Activated CD8-positive, alpha-beta memory T cell treated with anti-CD3 and anti-CD28 coated beads, Interleukin-2, amount 50 U/mL, for 4 hours (primary cell): Measurements from ENCODE around the gene RAD50.
"Not testable (repeated sequence)": the region's sequence is repeated elsewhere in the genome, so short reads cannot be mapped to it uniquely, and the experiment has no call there.

Experiments
- DNase-seq: peaks from one replicate; pipeline ENCODE4 v3.0.0-alpha.2; 2020

Gene RAD50

DNA sequence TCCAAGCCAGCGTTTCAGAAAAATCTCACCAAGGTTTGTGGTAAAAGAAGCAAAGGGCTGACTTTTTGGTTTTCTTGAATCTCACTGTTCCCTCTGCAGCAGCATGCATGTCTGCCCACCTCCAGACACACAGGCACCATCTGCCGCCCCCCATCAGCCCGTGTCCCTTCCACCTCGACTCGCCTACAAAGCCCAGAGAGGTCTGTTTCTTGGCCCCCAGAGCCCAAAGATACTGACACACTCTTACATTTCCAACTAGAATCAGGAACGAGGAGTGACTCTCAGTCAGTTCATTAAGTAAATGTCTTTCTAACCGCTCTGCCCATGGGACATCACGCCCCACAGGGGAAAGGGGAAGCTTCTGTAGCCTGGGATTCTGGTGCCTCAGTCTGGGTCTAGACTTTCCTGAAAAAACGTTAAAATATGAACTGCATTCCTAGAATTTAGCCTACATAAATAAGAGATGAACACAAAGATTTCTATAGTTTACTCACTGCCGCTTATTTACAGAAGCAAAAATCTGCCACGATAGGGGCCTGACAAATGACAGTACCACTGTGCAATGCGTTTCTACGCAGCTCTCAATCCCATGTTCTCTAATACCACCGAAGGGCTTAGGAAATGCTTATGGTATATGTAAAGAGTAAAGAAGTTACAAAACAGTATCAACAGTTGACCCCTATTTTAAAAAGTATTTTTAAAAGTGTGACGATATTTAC lies 121.1 kb downstream of the RAD50 start:
- no peak for DNase-seq

DNA sequence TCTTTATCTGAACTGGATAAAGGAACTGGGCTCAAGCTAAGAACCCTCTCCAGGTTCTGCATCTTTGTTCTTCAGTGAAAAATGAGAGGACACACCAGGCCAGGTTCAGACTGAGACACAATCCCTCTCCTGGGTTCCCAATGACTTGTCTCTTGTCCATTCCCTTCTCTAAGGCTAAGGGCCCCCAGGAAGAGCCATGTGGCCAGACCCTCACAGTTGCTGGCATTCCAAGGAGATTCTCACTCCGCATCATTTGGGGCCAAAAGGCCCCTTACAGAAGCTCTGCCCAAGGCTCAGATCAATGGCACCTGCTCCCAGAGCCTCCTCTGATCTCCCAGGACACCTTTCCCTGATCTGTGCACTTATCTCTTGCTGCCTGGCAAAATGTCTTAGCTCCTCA lies 122.0 kb downstream of the RAD50 start:
- no peak for DNase-seq

DNA sequence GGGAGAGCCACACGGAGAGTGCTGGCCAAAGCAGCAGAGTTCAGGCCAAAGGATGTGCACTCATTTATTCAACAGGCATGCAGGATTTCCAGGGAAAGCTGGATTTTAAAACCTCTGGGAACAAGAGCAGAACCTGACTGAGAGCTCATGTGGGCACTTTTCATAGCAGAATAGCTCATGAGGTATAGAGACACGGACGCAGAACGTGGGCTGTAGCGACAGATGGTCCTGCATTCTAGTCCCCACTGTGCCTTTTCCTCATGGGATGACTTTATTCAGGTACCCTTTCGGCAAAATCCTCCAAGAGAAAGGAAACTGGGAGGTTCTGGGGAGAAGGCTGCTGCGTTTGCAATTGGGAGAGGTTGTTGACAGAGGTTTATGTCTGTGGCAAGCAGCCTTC lies 122.4 kb downstream of the RAD50 start:
- no peak for DNase-seq

DNA sequence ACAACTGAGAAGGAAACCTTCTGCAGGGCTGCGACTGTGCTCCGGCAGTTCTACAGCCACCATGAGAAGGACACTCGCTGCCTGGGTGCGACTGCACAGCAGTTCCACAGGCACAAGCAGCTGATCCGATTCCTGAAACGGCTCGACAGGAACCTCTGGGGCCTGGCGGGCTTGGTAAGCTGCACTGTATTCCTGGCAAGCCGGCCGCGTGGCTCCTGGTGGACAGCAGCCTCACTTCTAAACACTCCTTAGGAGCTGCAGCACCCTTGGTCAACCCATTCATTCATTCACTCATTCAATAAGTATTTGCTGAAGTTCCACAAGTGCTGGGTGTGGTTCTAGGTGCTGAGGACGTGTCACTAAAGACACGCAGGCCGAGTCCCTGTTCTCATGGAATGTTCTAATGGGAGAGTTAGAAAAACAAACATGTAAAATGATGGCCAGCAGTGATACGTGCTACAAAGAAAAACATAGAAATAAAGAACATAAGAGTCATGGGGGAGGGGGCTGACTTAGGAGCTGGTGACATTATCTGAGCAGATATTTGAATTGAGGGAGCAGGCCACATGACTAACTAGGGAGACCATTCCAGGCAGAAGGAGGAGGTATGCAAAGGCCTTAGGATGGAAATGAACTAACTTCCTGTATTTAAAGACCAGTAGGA lies 123.1 kb downstream of the RAD50 start:
- DNase-seq: no peak

DNA sequence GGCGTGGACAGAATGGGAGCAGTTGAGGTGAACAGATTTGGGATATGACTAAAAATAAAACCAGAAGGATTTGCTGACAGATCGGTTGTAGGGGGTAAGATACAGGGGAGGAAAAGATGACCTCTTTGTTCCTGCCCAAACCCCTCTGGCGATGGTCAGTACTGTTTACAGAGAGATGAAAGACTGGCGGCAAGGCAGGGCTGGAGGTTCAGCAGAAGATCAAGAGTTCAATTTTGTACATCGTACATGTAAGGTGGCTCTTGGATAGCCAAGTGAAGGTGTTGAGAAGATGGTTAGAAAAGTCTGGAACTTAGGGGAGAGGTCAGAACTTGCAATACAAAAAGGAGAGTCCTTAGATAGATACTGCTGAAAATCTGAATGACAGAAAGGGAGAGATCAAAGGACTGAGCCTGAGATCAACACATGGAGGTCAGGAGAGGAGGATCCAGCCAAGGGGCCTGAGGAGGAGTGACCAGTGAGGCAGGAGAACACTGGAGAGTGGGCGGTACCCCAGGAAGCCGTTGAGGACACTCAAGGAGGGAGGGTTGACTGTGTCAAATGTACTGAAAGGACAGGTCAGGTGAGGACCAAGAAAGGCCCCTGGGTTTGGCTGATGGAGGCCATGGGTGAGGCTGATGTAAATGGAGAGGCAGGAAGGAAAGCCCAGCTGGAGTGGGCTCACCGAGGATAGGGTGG lies 124.2 kb downstream of the RAD50 start:
- DNase-seq: no peak

DNA sequence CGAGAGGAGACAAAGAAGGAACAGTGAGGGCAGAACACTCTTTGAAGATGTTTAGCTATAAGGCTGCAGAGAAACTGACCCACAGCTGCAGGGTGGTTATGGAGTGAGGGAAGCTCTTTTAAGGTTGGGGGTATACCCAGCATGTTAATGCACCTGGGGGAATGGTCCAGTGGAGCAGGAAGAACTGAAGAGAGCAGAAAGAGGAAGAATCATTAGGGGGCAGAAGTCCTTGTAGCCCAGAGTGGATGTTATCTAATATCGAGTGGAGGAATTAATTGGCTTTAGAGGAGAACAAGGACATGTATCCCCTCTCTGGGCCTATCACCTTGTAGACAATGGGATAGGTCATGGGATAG lies 124.7 kb downstream of the RAD50 start:
- no peak for DNase-seq

DNA sequence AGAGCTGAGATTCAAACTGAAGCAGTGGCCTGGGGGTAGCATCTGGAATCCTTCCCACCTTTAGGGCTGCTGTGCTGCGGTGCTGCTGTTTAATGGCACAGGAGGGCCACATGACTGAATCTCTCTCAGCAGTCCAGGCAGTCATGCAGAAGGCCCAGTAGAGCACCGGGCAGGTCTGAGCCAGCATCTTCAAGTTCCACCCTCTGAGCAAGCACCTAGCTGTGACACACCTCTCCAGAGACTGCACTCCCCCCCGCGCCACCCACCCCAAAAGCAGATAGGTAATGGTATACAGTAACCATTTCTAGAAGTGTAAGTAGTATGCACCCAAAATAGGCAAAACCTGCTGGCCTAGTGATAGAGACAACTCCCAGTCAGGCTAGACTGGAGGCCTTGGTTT lies 125.2 kb downstream of the RAD50 start:
- no peak for DNase-seq

DNA sequence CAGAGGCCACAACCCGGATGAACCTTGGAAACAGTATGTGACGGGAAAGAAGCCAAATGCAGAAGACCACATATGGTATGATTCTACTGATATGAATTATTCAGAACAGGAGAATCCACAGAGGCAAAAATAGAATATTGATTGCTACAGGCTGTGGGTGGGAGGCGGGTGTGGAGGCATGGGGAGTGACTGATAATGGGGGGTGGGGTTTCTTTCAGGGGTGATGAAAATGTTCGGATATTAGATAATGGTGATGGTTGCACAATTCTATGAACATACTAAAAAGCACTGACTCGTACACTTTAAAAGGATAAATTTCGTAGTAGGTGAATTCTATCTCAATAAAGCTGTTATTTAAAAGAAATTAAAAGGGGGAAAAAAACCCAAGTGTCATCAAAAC lies 127.7 kb downstream of the RAD50 start:
- DNase-seq: no peak

DNA sequence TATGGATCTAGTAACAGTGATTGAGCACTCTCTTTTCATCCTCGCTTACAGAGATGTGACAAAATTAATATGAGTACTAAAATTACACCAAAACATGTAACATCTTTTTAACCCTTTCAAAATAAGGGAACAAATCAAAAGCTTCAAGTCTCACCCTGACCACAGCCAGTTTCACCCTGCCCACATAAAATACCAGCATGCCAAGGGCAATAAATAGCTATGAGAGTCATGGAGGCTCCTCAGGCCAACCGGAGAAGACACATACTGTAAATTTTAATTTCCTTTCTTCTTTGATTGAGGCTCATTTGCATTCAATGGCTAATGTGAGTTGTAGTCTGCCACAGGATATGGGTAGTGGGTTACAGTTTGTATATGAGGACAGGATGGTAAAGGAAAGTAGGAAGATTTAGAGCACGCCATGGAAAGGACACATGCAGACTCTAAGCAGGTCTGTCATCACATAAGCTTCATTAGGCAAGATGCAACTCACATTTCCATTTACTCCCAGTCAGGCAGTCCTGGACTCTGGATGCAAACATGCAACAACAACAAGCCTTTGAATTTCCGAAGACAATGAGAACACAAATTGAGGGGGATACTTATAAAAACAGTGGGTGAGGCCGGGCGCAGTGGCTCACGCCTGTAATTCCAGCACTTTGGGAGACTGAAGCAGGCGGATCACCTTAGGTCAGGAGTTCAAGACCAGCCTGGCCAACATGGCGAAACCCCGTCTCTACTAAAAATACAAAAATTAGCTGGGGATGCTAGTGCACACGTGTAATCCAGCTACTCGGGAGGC lies 128.3 kb downstream of the RAD50 start:
- DNase-seq: no peak

DNA sequence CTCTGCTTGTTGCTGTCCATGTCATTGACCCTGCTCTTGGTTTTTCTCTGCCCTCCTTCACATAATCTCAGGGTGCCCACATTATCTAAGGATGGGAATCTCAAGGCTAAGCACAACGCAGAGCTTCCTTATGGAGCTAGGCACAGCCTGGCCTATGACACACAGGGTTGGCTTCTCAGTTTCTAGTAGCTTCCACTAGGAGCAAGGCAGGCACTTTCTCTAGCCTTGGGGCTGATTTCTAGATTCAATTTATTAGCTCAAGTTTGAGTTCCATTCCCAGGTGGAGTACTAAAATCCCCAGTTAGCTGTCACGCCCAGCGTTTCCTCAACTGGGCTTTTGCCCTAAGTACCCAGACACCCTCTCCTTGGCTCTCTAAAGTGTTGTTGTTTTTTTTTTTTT lies 129.4 kb downstream of the RAD50 start:
- DNase-seq: no peak

DNA sequence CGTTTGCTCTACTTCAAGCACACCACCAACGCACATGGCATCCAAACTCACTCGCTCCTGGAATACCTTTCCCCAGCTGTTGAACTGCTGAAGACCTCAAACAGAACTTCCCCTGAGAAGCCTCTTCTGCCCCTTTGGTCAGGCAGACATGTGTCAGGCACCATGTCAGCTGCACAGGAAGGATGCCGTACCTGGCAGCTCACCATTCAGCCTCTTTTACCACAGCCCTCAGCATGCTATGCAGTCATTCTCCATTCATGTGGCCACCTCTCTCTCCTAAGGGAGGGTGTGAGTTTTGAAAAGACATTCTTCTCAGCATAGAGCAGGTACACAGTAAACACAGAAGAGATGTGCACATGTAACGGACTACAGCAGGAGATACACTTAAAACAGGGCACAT lies 131.2 kb downstream of the RAD50 start:
- no peak for DNase-seq

DNA sequence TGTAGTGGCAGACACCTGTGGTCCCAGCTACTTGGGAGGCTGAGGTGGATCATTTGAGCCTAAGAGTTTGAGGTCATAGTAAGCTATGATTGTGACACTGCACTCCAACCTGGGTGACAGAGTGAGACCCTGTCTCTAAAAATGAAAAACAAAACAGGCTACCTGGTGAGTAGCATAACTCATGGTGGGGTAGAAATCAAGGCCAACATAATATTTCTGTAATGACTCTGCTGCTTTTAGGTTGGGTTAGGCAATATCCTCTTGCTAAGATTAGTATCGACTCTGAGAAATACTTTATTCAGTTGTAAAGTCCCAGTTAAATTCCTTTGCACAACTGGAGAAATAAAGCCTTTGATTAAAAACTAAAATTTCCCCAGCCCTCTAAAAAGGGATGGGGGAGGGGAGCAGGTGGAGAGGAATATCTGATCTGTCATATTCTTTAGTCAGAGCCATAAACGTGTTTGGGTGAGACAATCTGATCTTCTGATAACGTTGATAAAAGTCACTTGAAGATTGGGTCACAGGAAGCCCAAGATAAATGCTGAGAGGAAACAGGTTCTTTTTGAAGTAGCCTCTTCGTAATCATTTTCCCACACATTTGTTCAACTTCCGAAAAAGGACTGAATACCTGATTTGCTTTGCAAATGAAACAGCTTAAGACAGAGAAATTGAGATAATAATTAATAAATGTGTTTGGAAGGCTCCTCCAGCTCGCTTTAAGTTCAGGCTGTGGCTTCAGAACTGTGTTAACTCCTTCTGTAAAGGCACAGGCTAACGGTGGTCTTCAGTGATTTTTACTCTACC lies 132.0 kb downstream of the RAD50 start:
- DNase-seq: no peak

DNA sequence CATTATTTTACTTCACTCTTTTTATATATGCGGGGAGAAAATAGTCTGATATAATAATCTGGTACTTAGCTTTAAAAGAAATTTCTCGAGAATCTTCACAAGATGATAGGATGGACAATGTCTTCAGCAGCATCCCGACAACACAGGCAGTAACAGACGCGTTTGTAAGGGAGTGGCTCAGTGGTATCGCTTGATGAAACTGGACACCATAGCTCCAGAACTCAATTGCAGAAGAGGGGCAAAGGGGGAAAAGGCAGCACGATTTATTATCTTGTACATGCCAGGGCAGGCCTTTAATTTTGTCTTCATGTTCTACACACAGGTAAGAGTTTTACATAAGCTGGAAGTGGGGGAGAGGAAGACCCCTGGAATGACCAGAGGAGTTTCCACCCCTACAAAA lies 132.7 kb downstream of the RAD50 start:
- no peak for DNase-seq

DNA sequence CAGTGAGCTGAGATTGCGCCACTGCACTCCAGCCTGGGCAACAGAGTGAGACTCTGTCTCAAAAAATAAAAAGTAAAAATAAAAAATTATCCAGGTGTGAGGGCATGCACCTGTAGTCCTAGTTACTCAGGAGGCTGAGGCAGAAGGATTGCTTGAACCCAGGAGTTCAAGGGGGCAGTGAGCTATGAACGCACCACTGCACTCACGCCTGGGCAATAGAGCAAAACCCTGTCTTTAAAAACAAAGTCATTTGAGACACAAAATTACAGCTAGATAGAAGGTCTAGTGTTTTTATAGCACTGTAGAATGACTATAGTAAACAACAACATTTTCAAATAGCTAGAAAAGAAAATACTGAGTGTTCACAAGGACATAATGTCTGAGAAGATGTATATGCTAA lies 133.4 kb downstream of the RAD50 start:
- DNase-seq: no peak

DNA sequence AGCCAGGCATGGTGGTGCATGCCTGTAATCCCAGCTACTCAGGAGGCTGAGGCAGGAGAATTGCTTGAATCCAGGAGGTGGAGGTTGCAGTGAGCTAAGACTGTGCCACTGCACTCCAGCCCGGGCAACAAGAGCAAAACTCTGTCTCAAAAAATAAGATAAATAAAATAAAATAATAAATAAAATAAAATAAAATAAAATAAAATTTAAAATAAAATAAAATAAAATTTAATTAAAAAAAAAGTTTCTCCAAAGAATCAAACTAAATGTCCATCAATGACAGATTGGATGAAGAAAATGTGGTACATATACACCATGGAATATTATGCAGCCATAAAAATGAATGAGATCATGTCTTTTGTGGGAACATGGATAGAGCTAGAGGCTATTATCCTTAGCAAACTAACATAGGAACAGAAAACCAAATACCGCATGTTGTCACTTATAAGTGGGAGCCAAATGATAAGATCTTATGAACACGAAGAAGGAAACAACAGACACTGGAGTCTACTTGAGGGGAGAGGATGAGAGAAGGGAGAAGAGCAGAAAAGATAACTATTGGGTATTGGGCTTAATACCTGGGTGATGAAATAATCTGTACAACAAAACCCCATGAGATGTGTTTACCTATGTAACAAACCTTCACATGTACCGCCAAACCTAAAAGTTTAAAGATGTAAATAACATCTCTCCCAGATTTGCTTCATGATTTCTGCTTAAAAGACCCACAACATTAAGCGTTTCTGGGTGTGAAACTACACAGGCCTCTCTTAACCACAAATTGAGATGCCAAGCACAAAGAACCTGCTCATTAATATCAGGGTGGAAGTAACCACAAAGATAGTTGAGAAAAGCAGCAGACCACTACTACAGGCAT lies 135.2 kb downstream of the RAD50 start:
- not testable (repeated sequence) for DNase-seq

DNA sequence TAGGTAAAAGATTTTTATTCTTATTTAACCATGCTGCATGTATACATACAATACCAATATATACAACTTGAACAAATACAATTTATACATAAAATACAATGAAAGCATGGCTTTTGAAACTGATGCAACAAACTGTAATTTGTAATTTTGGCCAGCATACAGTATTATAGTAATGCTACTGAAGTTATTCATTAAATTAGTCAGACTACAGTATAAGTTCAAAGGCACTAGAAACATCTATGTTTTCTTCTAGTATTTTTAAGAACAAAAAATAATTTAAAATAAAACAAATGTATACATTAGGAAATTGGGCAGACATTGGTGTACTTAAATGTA lies 135.8 kb downstream of the RAD50 start:
- no peak for DNase-seq
